ENCODE measurements around the gene HSPA5.
A peak's percentile ranks its signal among the peaks of the same experiment; 100 is the strongest.
"Not testable (repeated sequence)": the region's sequence is repeated elsewhere in the genome, so short reads cannot be mapped to it uniquely, and the experiment has no call there.

The HSPA5 gene

GRCh38 chr9:125200216-125201047 lies 40.7 kb downstream of the HSPA5 start, which contains the start of gene RABEPK:
Gene RABEPK, plus strand, starts transcription at chr9:125200542. Its CDS starts 2,472 bp downstream, at chr9:125203014.
- FAIRE-seq: peak; percentile 84

DNA sequence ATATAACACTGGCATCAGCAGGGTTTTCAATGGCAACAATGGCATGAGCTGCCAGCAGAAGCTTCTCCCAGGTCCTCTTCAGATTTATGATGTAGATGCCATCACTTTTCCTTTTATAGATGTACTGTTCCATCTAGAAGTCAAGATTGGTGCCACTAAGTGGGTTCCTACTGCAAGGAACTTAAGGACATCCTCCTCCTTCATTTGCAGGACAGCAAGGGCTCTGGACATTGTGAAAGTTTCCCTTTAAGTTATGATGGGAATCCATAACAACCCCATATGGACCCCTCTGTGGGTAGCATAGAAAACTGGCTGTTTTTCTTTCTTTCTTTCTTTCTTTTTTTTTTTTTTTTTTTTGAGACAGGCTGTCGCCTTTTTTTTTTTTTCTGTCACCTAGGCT lies 45.6 kb downstream of the HSPA5 start:
- DNase-seq (ENCODE audit: extremely low spot score, insufficient read length, low read depth); FAIRE-seq: not testable (repeated sequence)

More at GRCh38 chr9:125200216-125201047, 40.7 kb downstream of the HSPA5 start, which contains the start of gene RABEPK:
- peak; percentile 94 for DNase-seq (ENCODE audit: extremely low spot score, insufficient read length, low read depth)

DNA sequence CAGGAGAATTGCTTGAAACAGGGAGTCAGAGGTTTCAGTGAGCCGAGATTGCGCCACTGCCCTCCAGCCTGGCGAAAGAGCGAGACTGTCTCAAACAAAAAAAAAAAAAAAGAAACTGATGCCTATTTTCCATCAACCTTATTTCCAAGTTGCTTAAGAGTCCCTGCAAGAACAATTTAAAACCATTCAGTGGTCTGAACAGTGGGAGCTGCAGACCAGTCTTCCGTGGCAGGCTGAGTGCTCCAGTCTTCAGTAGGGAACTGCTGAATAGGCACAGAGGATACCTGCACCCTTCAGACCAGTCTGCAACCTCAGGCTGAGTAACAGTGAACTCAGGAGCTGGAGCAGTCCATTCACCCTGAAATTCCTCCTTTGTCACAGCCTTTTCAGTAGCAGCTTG lies 46.7 kb downstream of the HSPA5 start:
- FAIRE-seq; DNase-seq (ENCODE audit: extremely low spot score, insufficient read length, low read depth): not testable (repeated sequence)

DNA sequence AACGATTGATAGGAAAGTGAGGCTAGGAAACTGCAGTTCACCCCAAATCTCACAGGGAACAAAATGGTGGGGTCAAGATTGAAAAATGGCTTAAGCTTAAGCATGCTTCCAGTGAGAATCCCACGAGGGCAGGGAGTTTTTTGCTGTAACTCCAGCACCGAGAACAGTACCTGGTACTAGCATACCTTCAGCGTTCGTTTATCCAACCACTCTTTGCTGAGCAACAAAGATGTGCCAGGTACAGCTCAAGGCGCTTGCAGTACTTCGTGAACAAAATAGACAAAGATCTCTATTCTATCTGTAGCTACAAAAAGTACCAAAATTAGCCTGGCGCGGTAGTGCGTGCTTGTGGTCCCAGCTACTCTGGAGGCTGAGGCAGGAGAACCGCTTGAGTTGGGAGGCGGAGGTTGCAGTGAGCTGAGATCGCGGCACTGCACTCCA lies 50.8 kb downstream of the HSPA5 start:
- DNase-seq (ENCODE audit: extremely low spot score, insufficient read length, low read depth) (no peak), FAIRE-seq (no peak)

DNA sequence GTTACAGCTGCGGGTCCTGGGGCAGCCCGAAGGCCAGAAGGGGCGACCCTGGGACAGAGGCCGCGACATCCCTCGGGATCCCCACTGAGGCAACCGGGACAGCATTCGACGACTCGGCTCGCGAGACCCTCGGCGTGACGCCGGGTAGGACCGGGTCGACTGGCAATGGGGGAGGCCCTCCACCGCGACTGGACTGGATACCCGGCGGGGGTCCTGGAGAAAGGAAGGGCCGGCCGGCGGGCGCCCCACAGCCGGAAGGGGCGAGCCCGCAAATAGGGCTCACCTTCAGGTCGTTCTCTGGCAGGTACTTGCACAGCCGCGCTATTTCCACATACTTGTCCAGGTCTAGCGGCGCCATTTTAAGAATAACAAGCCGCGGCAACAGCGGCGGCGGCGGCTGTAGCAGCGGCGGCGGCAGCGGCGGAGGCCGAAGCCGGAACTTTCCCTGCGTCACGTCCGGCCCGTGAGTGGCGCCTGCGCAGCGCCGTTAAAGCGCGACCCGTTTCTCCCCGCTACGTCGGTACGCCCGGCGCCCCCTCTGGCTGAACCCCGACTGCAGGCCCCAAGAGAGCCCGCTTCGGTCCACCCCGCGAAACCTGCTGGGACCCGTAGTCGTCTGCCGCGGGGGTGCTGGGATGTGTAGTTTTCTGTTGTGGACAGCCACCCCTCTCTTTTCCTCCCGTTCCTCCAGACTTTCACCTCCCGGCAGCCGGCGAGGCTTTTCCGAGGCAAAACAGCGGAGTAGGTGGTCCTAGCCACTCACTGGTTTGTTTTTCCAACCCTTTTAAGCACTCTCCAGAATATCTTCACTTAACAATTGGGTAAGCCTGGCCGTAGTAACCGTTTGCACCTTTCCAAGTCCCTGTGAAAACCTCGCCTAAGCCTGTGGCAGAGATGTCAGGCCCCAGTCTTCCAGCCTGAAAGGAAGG lies 51.5 kb downstream of the HSPA5 start, which contains the start of gene PPP6C:
TSS of gene PPP6C (minus strand) at position 443 of the 929 bp plus-strand sequence. CDS start at position 358, 85 bp downstream.
- peak; percentile 87 for FAIRE-seq
- DNase-seq (ENCODE audit: extremely low spot score, insufficient read length, low read depth): peak; percentile 97

GRCh38 chr9:125189011-125189360 lies 52.2 kb downstream of the HSPA5 start:
- DNase-seq (ENCODE audit: extremely low spot score, insufficient read length, low read depth) (no peak), FAIRE-seq (no peak)

All from GM18507 (cell line).